ENCODE results near the gene EXD1.

DNA sequence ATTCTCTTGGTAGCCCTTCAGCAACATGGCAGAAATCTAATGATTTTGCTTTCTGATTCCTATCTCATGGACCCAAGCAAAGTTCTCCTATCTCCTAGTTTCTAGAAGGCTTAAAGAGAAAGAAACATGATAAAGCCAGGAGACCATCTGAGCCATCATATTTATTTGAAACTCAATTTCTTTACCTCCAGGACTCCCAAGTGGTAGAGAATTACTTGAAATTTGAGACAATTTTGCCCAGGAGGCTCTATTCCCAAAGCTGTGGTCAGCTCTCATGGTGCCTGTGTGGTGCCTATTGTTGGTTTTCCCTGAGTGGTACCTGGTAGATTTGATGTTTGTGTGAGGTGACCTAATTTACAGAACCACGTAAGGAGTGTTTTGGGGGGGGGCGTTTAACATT is 39.3 kb upstream of the EXD1 start:
- TF ChIP-seq, protein P1, sequence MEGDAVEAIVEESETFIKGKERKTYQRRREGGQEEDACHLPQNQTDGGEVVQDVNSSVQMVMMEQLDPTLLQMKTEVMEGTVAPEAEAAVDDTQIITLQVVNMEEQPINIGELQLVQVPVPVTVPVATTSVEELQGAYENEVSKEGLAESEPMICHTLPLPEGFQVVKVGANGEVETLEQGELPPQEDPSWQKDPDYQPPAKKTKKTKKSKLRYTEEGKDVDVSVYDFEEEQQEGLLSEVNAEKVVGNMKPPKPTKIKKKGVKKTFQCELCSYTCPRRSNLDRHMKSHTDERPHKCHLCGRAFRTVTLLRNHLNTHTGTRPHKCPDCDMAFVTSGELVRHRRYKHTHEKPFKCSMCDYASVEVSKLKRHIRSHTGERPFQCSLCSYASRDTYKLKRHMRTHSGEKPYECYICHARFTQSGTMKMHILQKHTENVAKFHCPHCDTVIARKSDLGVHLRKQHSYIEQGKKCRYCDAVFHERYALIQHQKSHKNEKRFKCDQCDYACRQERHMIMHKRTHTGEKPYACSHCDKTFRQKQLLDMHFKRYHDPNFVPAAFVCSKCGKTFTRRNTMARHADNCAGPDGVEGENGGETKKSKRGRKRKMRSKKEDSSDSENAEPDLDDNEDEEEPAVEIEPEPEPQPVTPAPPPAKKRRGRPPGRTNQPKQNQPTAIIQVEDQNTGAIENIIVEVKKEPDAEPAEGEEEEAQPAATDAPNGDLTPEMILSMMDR (IDR thresholded peaks at IDR 0.05), result no peak
- no peak for TF ChIP-seq EP300 (IDR thresholded peaks at IDR 0.05; ENCODE audit: low read depth)

Data from transverse colon (tissue), 3 donors.